Activated T-cell treated with anti-CD3 and anti-CD28 coated beads for 24 hours (primary cell): ENCODE measurements around the gene NIPA2.

ENCODE experiments used
- DNase-seq: peaks from one replicate; pipeline ENCODE4 v3.0.0-alpha.2; 2020; ENCODE audit warnings: low read depth

The NIPA2 gene

DNA sequence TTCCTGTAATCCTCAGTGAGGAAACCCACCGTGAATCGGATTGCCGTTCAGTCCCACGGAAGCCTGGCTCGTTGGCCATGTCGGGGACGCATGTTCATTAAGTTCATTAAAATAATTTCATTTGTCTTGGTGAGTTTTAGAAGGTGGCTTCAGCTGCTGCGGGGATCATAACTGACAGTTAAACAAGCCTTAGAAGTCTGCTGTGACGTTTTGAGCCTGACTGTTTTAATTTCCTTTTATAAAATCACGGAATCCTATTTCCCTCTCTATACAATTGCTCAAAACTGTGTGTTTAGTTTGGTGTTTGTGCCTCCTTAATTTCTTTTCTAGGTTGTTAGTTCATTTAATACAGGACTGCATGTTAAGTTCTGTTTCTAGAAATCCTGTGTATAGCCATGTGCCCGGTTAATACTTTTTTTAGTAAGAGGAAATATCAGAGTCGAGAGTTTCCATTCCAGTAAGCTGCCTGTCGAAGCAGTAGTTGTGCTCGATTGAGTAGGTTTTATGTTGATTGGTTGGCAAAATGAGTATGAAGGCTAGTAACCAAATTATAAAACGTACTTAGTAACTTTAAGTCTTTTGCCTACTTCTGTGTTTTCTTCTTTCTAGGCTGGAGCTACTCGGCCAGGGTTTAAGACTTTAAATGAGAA lies 705 bp downstream of the NIPA2 start:
- DNase-seq: no peak

DNA sequence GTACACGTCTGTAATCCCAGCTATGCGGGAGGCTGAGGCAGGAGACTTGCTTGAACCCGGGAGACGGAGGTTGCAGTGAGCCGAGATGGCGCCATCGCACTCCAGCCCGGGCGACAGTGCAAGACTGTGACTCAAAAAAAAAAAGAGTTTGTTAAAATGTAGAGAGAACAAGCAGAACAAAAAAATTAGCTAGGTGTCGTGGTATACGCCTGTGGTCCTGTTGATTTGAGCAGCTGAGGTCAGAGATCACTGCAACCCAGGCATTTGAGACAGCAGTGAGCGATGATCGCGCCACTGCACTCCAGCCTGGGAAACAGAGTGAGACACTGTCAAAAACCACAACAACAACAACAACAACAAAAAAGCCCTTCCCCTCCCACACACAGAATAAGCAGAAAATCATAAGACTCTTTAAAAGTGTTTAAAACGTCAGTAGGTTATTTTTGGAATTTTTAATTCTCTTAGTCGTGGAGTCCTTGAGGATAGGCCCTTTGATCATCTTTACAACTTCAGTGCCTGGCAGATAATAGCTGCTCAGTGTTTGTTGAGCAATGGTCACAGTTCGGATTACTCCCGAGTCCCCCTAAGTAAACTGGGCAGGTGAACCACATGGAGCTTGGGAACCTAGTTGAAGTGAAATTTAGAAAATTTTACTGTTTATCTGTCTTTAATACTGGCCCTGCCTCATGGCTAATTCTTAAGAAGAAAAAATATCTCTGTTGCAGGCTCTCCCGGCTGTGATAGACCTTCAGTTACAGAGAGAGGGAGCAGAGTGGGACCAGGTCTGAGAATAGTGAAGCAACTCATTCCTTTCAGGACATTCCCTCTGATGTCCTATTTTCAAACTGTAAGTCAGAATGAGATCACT lies 6.2 kb downstream of the NIPA2 start:
- no peak for DNase-seq

DNA sequence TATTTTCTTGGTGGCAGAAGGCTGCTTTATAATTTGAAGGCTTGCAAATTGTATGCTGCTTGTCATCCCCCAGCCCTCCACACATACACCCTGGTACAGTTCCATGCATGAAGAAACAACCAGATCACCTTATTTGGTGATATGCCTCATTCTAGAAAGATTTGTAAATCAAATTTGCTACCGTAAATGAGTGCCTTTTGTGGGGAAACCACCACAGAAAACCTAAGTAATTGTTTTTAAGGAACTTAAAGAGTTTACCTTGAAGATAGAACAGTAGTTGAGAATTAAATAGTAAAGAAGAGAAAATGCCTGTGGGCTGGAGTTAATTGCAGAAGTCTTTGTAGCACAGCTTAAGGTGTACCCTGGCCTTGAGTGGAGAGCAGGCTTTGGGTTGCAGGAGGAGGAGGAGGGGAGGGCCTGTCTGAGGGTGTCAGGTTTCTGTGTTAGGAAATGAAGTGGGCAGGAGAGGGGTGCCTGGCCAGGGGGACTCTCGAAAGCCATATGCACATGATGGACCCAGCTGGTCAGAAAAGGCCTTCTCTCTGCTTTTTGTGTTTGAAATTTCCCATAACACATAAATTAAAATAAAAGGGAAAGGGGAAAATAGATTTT lies 6.9 kb downstream of the NIPA2 start:
- no peak for DNase-seq

DNA sequence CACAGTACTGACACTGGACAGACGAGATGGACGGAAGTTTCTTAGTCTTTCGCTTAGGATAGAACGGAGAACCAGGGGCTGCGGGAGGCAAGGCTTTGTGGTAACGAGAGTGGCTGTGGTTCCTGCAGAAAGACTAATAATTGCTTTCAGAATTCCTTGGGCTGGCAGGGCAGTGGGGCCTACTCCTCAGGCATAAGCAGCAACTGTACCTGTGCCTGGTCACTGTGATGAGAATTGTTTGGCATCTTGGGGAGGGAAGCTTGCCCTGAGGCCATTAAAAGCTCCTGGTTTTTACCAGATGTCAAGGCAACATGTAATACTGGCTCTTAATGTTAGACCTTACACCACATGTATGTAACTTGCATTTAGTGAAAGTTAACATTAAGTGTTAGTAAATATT lies 7.6 kb downstream of the NIPA2 start:
- no peak for DNase-seq

DNA sequence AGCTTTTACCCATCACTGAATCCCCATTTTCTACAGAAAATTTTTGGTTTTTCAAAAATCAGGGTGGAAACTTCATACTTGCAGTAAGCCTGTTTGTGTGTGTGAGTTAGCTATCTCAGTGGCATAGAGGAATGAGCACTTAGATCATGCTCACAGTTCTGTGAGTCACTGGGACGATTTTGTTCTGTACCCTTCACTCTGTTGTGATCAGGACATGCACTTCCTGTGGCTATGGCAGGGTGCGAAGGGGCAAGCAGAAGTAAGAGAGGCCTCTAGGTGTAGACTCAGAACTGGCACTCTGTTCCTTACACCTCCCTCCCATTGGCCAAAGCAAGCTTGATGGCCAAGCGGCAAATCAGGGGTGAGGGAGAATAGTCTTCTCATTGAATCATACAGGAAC lies 11.6 kb downstream of the NIPA2 start:
- DNase-seq: no peak

DNA sequence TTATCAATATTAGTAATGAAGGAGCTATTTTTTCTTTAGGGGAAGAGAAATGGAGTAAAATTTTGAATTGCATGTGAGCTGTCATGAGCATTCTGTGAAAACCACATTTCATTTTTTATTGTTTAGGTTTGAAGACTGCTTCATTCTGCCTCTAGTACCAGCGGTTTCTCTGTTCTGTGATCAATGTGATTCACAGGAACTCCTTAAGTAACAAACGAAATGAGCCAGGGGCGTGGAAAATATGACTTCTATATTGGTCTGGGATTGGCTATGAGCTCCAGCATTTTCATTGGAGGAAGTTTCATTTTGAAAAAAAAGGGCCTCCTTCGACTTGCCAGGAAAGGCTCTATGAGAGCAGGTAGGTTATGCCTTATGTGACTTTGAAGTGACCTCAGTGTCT lies 13.0 kb downstream of the NIPA2 start:
- no peak for DNase-seq

DNA sequence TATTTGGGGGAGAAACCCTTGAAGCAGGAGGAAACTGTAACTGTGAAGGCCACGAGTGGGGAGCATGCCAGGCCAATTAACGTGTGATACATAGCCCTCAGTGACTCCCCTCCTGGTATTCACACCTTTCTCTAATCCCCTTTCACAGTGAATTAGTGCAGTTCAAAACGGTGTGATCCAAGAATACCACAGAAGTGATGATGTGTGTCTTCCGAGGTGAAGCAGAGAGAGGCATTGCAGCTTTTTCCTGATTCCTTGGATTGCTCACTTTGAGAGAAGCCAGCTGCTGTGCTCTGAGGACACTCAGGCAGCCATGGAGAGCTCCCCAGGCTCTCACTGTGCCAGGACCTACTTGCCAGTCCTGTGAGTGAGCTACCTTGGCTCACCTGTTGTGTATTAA lies 17.3 kb downstream of the NIPA2 start:
- no peak for DNase-seq

DNA sequence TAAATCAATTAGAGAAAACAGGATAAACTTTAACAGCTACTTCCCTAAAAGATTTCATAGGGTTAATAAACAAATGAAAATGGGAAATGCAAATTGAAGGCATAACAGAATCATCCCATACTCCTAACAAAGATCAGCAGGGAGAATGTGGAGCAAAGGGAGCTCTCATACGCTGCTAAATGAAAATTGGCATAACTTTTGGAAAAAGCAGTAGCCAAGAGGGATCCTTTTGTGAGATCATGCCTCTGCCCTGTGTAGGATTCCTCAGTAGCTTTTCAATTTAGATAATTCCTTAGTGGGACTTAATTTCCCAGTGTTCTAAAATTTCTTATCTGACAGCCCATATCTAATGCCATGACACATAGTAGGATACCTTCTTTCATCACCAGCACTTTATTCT lies 18.2 kb downstream of the NIPA2 start:
- DNase-seq: no peak

DNA sequence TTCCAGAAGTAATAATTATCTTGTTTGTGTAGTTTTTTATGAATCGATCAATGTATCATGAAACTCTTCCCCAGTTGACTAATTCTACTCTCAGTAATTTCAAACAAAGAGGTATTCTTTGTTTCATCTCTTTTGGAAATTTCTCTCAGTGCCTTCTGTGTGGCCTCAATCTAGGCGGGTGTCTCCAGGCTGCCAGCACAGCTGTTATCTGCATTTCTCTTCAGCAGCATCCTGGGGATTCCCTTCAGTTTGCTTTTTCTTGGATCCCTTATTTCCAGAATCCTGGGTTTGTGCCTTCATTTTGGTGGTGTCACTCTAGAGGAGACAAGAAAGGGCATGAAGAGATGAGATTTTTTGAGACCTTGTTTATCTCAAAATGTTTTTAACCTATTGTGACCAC lies 22.7 kb downstream of the NIPA2 start:
- DNase-seq: no peak

DNA sequence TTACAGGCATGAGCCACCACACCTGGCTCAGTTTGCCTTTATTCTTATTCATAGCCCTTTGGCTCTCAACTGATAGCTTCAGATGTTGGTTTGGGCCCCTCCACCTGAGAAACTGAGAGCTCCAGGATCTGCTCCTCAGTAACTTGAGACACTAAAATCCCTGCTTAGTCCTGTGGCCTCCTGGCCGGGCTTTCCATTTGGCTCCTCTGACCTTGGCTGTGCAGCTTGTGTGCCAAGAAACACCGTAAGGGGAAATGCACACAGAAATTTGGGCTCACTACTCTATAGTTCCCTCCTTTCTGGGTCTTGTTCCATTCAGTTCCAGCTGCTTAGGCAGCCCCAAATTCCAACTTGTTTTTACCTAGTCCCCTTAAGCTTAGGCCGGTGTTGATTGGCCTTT lies 24.9 kb downstream of the NIPA2 start:
- no peak for DNase-seq

DNA sequence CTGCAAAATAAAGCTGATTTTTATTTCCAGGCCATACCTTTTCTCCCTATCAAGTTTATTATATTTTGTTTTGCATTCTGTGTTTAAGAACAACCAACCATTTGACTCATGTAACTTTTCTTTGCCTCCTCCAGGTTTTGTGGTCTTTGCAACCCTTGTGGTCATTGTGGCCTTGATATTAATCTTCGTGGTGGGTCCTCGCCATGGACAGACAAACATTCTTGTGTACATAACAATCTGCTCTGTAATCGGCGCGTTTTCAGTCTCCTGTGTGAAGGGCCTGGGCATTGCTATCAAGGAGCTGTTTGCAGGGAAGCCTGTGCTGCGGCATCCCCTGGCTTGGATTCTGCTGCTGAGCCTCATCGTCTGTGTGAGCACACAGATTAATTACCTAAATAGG lies 27.6 kb downstream of the NIPA2 start:
- DNase-seq: no peak

DNA sequence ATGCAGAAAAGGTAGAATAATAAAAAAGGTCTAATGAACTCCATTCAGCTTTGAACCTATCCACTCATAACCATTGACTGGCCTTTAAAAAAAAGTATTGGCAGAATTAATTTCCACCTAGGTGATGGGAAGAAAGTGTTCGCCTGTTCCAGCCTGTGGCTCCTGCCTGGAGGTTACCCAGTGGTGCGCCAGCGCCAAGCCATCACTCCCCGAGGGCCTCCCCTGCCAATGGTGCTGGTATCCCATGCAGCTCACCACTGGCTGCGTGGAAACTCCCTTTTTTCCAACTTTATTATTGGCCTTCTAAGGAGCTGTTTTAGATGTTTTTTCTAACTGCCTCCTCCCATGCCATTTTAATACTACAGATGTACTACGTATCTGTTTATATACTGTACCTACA lies 29.4 kb downstream of the NIPA2 start:
- no peak for DNase-seq

DNA sequence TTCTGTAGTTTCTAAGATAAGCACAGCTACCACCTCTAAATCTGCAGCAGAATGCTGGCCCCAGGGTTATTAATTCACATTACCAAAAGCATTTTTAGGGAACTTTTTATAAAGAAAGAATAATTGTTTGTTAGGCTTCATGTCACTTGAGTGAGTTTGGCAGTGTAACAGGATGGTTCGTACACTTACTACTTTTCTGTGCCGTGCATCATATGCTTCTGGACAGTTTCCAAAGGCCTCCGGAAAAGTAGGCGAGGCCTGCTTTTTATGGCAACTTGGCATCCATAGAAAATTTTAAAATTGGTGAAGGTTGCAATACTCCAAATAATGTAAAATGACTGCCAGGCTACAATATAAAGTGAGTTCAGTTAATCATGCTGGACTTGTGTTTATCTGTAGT lies 30.0 kb downstream of the NIPA2 start:
- DNase-seq: no peak

DNA sequence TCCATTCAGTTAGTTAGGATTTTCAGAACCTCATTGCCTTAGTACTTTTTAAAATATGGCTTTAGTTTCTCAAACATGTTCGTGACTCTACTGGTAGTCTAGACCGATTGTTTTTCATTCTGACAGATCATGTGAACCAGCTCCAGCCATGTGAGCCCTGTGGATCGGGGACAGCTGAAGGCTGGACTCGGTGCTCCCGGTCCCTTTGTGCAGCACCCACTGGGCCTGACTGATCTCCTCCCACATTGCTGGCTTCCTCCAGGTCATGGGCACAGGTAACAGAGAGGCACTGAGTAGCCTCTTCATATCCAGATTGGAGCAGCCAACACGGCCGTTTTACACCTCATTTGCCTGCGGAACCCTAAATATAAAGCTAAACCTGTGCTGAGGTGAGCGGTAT lies 30.5 kb downstream of the NIPA2 start:
- no peak for DNase-seq

DNA sequence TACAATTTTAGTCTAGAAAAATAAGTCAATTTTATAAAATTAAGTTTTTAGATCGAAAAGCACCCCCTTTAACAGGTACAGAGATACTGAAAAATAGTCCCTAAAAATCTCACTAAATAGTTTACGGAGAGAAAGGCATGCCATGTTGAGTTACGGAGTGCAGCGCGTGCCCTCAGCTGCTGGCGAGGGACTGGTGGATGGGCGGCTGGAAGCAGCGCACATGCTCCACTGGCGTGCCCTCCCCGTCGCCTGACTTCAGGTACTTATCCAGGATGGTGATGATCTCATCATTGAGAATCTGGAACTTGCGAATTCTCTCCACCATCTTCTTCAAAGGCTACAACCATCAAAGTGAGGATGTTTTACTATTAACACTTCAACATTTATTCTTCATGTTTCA lies 31.4 kb downstream of the NIPA2 start:
- DNase-seq: no peak

DNA sequence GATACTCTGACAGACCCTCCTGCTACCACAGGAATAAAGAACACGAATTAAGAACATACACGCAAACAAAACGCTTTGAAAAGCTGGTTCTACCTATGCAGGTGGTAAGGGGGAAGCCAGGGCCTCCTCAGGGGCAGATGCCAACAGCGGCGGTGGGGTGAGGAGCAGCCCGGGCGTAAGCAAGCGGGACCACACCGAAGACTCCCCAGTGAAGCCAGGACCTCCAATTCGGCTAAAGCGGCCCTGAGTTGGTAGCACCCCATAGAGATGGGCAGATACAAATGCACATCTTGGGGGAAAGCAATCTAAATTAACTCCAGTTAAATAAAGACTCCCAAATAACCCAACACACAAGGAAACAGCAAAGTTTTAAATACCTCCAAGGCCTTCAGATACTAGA lies 32.4 kb downstream of the NIPA2 start:
- no peak for DNase-seq

DNA sequence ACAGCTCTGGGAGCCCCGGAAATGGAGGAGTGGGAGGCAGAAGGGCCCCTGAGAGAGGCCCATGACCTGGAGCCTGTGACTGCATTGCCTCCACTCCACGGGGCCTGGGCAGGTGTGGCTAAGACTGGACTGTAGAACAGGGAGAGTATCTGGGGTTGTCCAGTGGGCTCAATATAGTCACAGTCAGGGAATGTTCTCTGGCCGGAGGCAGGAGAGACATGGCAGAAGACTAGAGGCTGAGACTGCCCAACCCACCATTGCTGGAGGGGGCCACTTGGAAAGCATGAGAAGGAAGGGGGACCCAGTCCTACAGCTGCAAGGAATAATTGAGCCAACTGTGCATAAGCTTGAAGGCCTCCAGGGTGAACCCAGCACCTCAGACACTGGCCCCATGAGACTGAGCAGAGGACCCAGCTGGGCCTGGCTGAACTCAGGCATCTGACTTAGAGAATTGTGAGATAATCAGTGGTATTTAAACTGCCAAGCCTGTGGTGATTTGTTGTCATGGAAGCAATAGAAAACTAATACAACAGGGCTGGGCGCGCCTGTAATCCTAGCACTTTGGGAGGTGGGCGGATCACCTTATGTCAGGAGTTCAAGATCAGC lies 33.1 kb downstream of the NIPA2 start:
- no peak for DNase-seq

DNA sequence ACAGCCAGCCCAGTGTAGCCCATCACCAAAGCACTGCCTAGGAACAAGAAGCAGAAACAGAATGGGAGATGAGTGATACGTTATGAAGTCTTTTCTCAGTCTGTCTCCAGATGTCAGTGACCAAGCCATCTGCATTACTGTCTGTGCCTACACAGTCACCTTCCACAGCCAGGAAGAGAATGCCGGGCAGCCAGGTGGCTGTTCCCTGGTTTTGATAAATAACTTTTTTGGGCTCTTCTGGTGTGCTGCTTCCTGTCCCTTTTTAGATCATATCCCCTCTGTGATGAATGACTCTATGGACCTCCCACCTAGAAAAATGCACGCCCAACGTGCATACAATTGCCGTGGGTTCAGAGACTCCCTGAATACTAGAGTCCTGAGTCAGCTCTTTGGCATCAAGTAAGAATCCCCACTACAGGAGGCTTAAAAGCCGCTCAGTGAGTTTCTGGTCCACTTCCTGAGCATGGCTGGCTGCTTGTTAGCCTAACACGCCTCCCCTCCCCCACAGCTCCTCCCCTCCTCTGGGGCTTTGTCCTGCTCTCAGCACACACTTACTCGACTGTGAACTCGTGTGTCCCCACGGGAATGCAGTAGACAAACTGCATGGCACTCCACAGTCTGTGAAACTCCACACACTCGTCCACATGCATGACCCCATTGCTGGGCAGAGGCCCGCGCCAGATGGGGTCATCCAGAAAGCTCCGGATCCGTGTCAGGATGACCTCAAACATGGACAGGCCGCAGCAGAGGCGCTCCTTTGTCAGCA lies 34.7 kb downstream of the NIPA2 start:
- no peak for DNase-seq

DNA sequence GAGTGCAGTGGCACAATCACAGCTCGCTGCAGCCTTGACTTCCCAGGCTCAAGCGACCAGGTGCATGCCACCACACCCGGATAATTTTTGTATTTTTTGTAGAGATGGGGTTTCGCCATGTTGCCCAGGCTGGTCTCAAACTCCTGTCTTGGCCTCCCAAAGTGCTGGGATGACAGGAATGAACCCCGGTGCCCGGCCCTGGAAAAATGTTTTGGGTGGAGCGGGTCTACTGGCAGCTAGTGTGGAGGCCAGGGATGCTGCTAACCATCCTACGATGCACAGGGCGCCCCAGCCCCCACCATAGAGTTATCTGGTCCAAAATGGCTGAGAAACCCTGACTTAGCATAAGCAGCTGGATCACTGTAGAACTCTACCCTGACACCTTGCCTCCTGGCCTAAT lies 35.4 kb downstream of the NIPA2 start:
- DNase-seq: no peak

DNA sequence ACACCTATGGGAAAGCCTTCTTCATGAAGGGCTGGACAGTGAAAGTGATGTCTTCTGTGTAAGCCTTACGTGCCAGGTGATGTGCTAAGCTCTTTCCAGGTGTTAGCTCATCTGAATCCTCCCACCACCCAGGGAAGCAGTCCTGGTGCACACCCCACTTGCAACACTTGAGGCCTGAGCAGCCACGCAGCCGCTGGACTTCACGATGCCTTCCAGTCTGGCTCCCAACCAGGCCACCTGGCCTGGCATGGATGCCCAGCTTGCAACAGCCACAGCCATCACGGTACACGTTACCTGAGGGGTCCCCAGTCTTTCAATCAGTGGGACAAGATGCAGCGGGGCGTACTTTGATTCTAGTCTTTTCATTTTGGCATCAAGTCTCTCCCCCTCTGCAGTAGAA lies 35.8 kb downstream of the NIPA2 start:
- no peak for DNase-seq

DNA sequence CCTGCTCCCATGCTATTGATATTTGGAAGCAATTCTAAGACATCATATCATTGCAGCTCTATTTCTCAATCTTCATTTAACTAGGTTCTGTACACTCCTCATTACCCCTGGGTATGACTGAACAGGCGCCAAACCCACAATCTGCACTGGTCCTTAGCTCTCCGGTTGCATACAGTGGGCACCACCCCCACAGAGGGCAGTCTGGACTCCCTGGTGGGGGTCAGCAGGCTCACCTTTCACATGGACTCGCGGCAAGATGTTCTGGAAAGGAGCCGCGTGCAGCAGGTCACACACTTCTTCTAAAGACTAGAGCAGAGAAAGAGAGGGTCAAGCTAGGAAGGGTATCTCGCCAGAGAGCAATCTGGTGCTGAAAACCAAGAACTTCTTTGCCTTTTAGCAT lies 36.5 kb downstream of the NIPA2 start:
- no peak for DNase-seq

DNA sequence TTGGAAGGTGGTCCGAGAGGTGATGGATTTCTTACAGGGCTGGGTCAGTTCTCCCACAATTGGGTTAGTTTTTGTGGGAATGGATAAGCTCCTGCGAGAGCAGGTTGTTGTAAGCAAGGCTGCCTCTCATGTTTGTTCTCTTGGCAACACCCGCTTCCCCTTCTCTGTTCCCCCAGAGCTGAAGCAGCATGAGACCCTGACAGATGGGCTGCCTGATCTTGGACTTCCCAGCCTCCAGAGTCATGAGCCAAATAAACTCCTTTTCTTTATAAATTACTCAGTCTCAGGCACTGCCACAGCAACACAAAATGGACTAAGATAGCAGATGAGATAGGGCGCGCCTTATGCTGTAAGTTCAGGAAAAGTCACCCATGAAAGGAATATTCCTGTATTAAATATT lies 38.7 kb downstream of the NIPA2 start:
- no peak for DNase-seq
